Cerebellar cortex (tissue), 1 donor: ENCODE measurements around the gene TERB2.
"Not testable (repeated sequence)": the region's sequence is repeated elsewhere in the genome, so short reads cannot be mapped to it uniquely, and the experiment has no call there.

Source experiments
- DNase-seq: peaks from one replicate; pipeline ENCODE4 v3.0.0-alpha.2; 2015; ENCODE audit warnings: low spot score

Gene TERB2

DNA sequence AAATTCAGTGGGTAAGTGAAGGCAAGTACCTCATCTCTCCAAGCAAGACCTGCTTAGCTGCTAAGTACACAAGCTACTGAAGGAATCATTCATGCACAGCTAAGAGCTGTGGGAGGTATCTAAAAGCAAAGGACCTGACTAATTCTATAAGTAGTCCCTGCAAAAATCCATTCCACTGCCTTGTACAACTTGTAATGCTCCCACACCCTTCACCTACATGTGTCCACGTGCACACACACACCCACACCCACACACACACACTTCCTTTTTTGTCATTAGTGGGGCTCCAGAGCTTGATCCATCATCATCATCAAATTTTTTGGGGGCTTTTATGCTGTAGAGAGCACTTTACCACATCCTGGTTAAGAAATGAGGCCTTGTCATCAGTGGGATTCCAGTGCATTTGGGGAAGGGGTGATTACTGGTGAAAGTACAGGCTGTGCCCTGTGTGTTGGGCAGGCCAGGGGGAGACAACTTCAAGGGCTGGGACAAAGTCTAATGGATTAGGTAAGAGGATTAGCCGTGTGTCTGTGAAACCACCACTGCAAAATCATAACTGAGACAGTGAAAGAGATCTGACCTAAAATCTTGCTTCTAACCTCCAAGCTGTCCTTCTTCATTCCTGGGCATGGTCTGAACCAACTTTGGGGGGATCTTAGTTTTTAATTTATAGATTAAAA lies 47.4 kb downstream of the TERB2 start:
- not testable (repeated sequence) for DNase-seq

DNA sequence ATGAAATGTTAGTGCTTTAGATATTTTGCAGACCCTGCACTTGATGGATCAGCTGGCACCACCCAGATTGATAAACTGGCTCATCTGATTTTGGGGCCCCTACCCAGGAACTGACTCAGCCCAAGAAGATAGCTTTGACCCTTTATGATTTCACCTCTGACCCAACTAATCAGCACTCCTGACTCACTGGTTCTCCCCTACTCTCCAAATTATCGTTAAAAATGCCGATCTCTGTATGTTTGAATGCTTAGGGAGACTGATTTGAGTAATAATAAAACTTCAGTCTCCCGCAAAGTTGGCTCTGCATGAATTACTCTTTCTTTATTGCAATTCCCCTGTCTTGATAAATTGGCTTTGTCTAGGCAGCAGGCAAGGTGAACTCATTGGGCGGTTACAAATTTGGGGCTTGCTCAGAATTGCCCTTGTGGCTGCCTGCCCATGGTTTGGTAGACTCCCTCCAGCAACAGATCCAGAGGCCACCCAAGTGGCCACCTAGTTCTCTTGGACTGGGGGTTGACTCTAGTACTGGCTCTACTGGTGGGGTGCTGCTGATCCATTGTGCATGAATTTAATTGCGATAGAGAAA lies 48.2 kb downstream of the TERB2 start:
- not testable (repeated sequence) for DNase-seq

DNA sequence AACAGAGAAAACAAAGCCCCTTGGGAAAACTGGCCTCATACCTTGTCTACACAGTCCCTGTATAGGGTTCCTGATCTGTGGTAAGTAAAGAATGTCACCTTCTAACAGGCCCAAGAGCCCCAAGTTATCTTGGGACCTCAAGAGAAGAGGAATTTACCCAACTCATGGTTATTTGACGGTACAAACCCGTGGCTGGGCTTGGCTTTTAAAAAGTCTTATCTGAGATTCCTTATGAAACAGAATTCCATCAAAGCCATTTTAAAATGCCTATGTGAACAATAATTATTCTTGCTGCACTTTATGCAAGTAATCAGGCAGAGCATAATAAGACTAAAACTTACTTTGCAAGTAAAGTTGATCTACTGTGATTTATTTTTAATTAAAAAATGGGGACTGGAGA lies 52.6 kb downstream of the TERB2 start:
- no peak for DNase-seq

DNA sequence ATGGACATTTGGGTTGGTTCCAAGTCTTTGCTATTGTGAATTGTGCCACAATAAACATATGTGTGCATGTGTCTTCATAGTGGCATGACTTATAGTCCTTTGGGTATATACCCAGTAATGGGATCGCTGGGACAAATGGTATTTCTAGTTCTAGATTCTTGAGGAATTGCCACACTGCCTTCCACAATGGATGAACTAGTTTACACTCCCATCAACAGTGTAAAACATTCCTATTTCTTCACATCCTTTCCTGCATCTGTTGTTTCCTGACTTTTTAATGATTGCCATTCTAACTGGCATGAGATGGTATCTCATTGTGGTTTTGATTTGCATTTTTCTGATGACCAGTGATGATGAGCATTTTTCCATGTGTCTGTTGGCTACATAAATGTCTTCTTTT lies 58.6 kb downstream of the TERB2 start:
- DNase-seq = not testable (repeated sequence)

DNA sequence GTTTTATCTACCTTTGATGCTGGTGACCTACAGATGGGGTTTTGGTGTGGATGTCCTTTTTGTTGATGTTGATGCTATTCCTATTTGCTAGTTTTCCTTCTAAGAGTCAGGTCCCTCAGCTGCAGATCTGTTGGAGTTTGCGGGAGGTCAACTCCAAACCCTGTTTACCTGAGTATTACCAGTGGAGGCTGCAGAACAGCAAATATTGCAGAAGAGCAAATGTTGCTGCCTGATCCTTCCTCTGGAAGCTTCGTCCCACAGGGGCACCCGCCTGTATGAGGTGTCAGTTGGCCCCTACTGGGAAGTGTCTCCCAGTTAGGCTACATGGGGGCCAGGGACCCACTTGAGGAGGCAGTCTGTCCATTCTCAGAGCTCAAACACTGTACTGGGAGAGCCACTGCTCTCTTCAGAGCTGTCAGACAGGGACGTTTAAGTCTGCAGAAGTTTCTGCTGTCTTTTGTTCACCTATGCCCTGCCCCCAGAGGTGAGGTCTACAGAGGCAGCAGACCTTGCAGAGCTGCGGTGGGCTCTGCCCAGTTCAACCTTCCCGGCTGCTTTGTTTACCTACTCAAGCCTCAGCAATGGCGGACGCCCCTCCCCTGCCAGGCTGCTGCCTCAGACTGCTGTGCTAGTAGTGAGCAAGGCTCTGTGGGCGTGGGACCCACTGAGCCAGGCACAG lies 63.9 kb downstream of the TERB2 start:
- DNase-seq = not testable (repeated sequence)

DNA sequence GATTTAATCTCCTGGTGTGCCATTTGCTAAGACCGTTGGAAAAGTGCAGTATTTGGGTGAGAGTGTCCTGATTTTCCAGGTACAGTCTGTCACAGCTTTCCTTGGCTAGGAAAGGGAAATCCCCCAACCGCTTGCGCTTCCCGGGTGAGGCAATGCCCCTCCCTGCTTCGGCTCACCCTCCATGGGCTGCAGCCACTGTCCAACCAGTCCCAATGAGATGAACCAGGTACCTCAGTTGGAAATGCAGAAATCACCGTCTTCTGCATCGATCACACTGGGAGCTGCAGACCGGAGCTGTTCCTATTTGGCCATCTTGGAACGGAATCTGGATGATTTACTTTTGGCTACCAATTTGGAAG lies 64.4 kb downstream of the TERB2 start:
- not testable (repeated sequence) for DNase-seq

DNA sequence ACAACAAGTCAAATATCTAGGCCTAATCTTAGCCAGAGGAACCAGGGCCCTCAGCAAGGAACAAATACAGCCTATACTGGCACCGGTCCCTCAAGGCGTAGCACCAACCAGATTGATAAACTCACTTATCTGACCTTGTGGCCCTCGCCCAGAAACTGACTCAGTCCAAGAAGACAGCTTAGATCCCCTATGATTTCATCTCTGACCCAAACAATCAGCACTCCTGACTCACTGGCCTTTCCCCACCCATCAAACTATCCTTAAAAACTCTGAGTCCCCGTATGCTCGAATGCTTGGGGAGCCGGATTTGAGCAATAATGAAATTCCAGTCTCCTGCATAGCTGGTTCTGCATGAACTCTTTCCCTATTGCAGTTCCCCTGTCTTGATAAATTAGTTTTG lies 64.9 kb downstream of the TERB2 start:
- DNase-seq = no peak

DNA sequence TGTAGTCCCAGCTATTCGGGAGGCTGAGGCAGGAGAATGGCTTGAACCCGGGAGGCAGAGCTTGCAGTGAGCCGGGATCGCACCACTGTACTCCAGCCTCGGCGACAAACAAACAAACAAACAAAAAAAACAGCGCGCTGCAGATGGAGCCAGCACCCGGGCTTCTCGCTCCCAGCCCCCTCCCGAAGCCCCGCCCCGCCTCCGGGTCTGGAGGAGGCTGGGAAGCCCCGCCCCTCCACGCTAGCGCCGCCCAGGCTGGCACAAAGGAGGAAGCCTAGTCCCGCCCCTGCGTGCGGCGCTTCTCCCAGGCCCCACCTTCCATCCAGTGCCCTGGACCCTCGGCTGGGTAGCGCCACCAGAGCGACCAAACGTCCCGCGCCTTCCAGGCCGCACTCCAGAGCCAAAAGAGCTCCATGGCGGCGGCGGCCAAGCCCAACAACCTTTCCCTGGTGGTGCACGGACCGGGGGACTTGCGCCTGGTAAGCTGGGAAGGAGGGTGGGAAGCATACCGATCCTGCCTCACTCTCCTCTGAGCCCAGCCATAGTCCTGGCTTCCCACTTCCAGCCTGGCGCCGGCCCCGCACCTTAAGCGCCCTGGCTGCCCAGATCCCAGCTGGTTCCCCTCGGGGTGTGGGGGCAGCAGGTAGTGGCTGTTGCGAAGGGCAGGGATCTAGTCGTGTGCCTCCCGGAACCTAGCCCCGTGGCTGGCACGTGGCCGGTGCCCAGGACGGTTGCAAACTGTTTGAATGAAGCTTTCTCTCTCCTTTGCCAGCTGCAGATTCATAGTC lies 66.6 kb downstream of the TERB2 start, which contains the start of gene SORD:
Gene SORD (plus strand): TSS at position 325 of the 788 bp plus-strand sequence. CDS start 89 bp downstream, at position 414.
- DNase-seq = peak; percentile 95

DNA sequence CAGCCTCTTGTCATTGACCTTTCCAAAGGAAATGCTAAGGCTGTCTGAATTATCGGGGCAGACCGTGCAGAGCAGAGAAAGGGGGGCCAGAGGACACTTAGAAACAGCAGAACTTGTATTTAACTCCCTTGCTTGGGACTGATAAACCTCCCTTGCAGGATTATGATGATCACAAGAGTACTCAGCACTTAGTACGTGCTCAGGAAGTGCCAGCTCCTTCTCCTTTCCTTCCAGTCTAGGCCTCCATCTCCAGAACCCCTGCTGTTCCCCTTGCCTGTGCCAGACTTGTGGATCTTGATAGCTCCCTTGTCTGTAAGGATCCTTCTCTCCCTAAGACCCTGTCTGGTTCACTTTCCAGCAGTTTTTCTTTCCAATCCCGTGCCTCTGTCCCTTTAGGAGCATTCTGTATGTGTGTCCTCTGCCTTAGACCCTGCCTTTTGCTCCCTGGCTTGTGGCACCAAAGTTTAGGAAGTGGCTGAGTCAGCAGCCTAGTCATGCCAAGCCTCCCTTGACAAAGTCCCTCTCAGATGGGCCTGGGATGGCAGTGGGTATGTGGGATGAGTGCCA lies 67.3 kb downstream of the TERB2 start:
- no peak for DNase-seq

DNA sequence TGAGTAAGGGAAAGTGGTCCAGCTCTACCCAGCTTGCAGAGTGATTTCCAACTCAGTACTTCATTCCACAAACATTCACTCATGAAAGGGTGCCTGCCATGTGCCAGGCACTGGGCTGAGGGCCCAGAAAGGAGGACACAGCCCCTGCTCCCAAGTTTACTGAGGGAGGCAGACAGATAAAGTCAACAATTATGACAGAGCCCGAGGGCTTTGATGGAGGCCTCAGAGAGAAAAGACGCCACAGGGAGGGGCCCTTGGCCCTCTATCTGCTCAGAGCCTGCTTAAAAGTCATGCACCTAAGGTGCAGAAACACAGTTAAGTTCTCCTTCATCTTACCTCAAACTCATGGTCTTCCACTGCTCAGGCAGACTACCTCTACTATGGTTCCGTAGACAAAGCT lies 68.2 kb downstream of the TERB2 start:
- DNase-seq = not testable (repeated sequence)

DNA sequence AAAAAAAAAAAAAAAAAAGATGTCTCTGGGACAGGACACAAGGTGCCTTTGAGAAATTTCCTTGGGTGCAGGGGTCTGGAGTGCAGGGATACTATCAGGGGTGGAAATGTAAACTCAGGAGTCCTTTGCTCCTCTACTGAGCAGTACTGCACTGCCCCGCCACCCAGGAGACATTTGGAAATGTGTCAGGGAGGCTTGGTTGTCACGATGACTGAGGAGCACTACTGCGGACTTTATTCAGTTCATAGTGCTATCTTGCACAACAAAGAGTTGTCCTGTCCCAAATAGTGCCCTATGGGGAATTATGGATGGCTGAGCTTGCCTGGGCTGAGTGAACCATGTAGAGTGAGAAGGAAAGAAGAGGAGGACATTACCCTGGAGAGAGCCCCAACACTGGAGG lies 69.1 kb downstream of the TERB2 start:
- not testable (repeated sequence) for DNase-seq

DNA sequence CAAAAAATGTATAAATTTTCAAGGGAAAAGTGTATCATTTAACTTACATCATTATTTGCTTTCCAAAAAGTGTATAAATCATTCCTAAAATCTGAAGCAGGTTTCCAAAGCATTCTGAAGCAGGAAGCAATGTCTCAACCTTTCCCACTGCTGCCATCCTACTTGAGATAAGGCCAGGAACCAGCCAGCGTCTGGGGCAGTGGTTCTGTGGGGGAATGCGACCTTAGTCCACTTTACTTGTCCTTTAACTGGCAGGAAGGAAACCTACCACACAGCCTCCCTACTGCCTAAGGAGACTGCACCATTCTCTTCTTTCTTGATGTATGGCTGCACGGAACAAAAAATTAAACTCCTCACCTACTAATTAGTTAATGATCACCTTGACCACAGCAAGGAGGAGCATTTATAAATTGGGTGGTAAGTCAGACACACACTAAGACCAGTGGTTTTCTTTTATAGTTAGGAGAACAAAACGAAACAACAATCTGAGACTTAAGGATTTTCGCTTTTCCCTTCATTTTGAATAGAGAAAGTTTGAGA lies 70.2 kb downstream of the TERB2 start:
- DNase-seq = no peak

DNA sequence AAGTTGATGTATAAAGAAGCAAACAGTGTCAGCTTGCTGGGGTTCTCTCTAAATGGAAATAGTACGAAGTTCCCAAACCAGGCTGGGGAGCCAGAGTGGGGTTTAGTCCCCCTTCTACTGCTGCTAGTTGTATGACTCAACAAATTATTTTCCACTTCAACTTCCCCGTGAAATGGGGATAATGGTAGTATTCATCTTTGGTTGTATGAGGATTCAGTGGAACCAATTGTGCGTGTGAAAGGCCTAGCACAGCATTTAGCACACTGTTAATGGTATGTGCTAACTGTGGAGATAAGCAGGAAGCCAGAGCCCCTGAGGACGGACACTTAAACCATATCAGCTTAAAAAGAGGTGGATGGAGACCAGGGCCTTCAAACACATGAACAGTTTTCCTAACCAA lies 70.7 kb downstream of the TERB2 start:
- no peak for DNase-seq
